SIG-M5 treated with dmso at 0.1 percent for 504 hours (cell line): Measurements from ENCODE around the gene ASB16.

ENCODE experiments used
- DNase-seq: peaks from one replicate; lab custom pipeline; 2025; ENCODE audit not compliant: unreplicated experiment; lab: John Stamatoyannopoulos, UW

Gene ASB16

GRCh38 chr17:44206825-44207155 lies 36.3 kb downstream of the ASB16 start:
- no peak for DNase-seq

- DNase-seq, result no peak
These were observed 36.8 kb downstream of the ASB16 start for GRCh38 chr17:44207319-44207718.

- no peak for DNase-seq
These were observed 37.2 kb downstream of the ASB16 start for GRCh38 chr17:44207743-44208142.

- peak; percentile 30 for DNase-seq
These were observed 39.4 kb downstream of the ASB16 start for GRCh38 chr17:44209786-44210341.

GRCh38 chr17:44210342-44211192 lies 40.1 kb downstream of the ASB16 start:
- DNase-seq, result peak; percentile 89

GRCh38 chr17:44211281-44212265 lies 41.1 kb downstream of the ASB16 start:
- DNase-seq, result no peak

- no peak for DNase-seq
These were observed 42.3 kb downstream of the ASB16 start for GRCh38 chr17:44212507-44213402.

- DNase-seq, result no peak
These were observed 43.1 kb downstream of the ASB16 start for GRCh38 chr17:44213403-44214229.

GRCh38 chr17:44214230-44214494 lies 43.7 kb downstream of the ASB16 start:
- DNase-seq, result no peak

GRCh38 chr17:44214896-44215295 lies 44.4 kb downstream of the ASB16 start:
- no peak for DNase-seq

- DNase-seq, result no peak
These were observed 45.7 kb downstream of the ASB16 start for GRCh38 chr17:44216173-44216572.

- DNase-seq, result no peak
These were observed 46.2 kb downstream of the ASB16 start for GRCh38 chr17:44216694-44217093.

- DNase-seq, result no peak
These were observed 47.3 kb downstream of the ASB16 start for GRCh38 chr17:44217738-44218343.

GRCh38 chr17:44218344-44219107 lies 48.0 kb downstream of the ASB16 start:
- peak; percentile 85 for DNase-seq

- peak; percentile 54 for DNase-seq
These were observed 48.7 kb downstream of the ASB16 start for GRCh38 chr17:44219108-44219615.

GRCh38 chr17:44219616-44220212 lies 49.2 kb downstream of the ASB16 start, which contains the start of gene UBTF:
UBTF (minus strand) TSS chr17:44219675; CDS start chr17:44218229, 1,446 bp downstream.
- DNase-seq, result peak; percentile 78

GRCh38 chr17:44220213-44221083 lies 49.9 kb downstream of the ASB16 start:
- peak; percentile 46 for DNase-seq
